ENCODE data around the gene GPR55.

DNA sequence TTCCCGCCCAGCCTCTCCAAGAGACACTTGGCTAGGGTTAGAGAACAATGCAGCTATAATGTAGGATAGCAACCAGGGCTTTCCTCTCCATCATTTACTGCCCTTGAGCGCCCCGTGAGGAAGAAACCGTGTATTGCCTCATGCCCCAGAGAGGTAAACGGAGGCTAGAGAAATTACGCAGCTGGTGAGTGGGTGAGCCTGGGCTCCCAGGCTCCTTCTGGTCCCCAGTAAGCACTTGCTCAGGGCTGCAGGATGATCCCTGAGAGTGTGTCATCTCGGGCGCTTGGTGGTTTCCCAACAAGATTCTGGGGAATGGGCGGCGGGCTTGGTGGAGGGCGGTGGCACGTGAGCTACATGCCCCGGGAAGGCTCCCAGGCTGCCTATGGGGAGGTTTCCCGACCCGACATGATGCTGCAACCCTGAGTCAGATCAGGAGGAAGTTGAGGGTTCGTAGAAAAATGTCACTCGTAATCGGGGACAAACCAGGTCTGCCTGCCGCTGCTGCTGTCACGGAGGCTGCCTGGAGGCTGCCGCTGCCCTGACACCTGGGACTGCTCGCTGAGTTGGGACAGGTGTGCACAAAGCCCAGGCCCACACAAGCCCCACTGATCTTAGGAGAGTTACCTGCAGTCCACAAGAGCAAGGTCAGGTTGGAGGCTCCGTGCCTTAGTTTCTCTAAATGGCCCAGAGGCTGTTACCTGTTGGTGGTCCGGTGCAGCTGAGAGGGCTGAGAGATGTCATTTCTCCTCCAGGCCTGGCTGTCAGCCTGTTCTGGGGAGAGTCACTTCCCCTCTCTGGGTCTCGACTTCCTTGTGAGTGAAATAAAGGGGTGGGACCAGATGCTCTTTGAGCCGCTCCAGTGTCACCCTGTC, at the start of gene GPR55:
- TF ChIP-seq, protein P1, sequence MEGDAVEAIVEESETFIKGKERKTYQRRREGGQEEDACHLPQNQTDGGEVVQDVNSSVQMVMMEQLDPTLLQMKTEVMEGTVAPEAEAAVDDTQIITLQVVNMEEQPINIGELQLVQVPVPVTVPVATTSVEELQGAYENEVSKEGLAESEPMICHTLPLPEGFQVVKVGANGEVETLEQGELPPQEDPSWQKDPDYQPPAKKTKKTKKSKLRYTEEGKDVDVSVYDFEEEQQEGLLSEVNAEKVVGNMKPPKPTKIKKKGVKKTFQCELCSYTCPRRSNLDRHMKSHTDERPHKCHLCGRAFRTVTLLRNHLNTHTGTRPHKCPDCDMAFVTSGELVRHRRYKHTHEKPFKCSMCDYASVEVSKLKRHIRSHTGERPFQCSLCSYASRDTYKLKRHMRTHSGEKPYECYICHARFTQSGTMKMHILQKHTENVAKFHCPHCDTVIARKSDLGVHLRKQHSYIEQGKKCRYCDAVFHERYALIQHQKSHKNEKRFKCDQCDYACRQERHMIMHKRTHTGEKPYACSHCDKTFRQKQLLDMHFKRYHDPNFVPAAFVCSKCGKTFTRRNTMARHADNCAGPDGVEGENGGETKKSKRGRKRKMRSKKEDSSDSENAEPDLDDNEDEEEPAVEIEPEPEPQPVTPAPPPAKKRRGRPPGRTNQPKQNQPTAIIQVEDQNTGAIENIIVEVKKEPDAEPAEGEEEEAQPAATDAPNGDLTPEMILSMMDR (IDR thresholded peaks at IDR 0.05): no peak
- TF ChIP-seq POLR2A (IDR thresholded peaks at IDR 0.05): no peak
